Neural progenitor cell (in vitro differentiated cells): ENCODE measurements around the gene KIF21B.

Experiments
- EZH2 ChIP-seq: fragments of 200-600 bp; sonication (generic); IDR thresholded peaks from 2 replicates; pipeline ENCODE4 v1.6.1; 2017; ENCODE audit warnings: antibody characterized with exemption, mild to moderate bottlenecking, moderate library complexity
- EZH2phosphoT487 ChIP-seq: fragments of 200-600 bp; sonication (generic); IDR thresholded peaks from 2 replicates; pipeline ENCODE4 v1.6.1; 2017; ENCODE audit warnings: antibody characterized with exemption
- TF ChIP-seq, protein P1 (sequence below): fragments of 200-600 bp; sonication (generic); IDR thresholded peaks from 2 replicates; pipeline ENCODE4 v1.5.1; 2017; ENCODE audit warnings: antibody characterized with exemption, mild to moderate bottlenecking

- TF ChIP-seq, protein P1, sequence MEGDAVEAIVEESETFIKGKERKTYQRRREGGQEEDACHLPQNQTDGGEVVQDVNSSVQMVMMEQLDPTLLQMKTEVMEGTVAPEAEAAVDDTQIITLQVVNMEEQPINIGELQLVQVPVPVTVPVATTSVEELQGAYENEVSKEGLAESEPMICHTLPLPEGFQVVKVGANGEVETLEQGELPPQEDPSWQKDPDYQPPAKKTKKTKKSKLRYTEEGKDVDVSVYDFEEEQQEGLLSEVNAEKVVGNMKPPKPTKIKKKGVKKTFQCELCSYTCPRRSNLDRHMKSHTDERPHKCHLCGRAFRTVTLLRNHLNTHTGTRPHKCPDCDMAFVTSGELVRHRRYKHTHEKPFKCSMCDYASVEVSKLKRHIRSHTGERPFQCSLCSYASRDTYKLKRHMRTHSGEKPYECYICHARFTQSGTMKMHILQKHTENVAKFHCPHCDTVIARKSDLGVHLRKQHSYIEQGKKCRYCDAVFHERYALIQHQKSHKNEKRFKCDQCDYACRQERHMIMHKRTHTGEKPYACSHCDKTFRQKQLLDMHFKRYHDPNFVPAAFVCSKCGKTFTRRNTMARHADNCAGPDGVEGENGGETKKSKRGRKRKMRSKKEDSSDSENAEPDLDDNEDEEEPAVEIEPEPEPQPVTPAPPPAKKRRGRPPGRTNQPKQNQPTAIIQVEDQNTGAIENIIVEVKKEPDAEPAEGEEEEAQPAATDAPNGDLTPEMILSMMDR, result no peak
- TF ChIP-seq EZH2 (no peak), EZH2phosphoT487 (no peak)
Measured at GRCh38 chr1:200985481-200985880, 38.0 kb downstream of the KIF21B start.
